GM21619 (cell line): ENCODE results near the gene EIF3K.

Source experiments
- ATAC-seq: cut with Tn5 transposase; IDR thresholded peaks from one replicate; pipeline ENCODE4 v1.9.1; 2021; ENCODE audit not compliant: unreplicated experiment

The EIF3K gene

DNA sequence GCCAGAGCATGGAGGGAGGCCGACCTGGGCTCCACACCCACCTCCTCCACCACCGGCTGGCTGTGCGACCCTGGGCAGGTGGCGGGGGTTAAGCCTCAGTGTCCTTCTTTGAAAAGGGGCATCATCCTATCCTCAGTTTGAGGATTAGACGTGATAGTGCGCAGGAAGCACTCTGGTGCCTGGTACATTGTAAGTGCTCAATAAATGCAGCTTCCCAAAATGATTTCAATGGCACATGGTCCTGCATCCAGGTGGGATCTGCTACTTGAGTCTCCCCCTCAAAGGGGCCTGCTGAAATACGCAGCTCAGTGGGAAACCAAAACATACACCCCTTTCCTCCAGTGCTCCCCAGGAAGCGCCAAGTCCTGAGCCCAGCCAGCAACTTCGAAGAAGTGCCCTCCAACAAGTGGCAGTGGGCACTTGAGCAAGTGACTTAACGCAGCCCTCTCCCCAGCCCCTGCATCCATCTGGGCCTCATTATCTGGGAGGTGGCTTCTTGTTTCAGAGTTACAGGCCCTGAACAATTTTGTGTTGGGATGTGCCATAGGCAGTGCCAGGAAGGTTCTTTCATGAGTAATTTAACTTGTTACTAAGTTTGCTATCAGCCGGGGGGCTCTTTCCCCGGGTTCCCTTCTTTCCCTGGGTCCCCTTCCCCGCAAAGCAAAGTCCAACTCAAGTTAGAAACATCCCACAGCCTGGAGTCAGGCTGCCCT is 46.4 kb downstream of the EIF3K start:
- ATAC-seq: no peak

GRCh38 chr19:38665950-38666662 is 47.1 kb downstream of the EIF3K start:
- no peak for ATAC-seq

GRCh38 chr19:38666663-38667511 is 47.9 kb downstream of the EIF3K start:
- no peak for ATAC-seq

GRCh38 chr19:38667661-38668171 is 48.7 kb downstream of the EIF3K start:
- ATAC-seq: no peak

- ATAC-seq: no peak
These were observed 50.6 kb downstream of the EIF3K start for GRCh38 chr19:38669552-38669951.

DNA sequence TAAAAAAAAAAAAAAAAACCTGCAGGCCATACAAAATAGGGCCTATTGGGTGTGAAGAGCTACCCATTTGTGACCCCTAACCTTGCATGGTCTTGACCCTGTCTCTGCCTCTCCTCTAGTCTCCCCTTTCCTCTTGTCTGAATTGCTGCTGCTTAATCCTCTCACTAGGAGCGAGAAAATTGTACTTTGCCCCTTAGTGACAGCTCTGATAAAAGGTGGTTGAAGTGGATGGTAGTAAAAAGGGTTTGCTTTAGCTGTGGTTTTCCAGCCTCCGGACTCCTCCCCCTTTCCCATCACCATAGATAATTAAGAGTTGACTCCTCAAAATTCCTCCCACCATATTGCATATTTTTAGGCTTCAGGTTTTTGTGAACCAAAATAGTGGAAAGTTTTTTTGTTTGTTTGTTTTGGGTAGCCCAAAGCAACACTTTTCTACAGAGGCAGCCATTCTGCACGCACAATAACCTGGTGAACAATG is 52.0 kb downstream of the EIF3K start:
- ATAC-seq: no peak

GRCh38 chr19:38671654-38672053 is 52.7 kb downstream of the EIF3K start:
- no peak for ATAC-seq

GRCh38 chr19:38673030-38673429 is 54.0 kb downstream of the EIF3K start:
- no peak for ATAC-seq

DNA sequence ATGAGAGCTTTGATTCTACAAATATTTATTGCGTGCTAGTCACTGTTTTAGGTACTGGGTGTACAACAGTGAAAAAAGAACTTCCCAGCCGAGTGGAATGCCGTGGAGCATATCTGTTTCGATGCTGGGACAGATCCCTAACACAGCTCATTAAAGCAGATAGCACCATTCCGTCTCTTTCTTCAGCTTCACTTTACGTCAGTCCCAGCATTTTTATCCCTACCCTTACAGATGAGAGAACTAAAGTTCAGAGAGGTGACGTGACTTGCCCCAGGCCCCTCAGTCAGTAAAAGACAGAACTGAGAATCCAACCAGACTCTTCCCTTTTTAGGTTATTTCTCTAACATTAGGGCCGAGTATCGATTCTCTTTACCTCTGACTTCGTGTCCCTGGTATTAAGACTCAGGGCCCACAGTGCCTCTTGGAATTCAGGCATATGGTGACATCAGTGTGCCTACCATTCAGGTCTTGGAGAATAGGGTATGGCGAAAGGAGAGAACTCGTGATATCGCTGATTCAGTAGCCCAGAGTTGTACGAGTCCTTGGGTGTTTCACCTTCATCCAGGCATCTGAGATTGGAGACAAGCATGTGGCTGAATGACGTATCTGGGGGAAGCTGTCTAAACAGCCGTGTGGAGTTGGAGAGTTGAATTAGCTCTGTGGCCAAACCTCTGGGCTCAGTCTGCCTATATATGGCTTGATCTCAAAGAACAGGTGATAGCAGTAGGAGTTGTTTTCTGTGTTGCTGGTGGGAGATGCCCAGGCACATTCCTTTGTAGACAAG is 55.6 kb downstream of the EIF3K start:
- no peak for ATAC-seq

DNA sequence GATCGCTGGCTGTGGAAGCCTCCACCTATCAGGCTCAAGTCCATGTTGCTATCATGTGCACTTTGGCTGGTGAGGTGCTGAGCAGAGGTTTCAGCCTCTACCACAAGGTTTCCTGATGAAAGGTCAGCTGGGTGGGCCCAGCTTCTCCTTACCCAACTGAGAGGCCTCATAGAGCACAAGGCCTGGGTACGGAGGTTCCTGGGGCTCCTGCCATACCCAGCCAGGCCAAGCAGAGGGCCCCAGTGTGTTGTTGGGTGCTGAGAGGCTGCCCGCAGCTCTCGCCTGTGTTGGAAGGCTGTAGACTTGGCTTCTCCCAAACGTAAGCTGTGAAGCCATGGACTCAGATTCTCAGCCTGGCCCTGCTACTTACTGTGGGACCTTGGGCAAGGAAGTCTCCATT is 56.6 kb downstream of the EIF3K start:
- ATAC-seq: no peak

GRCh38 chr19:38676023-38676877 is 57.3 kb downstream of the EIF3K start:
- ATAC-seq: no peak

DNA sequence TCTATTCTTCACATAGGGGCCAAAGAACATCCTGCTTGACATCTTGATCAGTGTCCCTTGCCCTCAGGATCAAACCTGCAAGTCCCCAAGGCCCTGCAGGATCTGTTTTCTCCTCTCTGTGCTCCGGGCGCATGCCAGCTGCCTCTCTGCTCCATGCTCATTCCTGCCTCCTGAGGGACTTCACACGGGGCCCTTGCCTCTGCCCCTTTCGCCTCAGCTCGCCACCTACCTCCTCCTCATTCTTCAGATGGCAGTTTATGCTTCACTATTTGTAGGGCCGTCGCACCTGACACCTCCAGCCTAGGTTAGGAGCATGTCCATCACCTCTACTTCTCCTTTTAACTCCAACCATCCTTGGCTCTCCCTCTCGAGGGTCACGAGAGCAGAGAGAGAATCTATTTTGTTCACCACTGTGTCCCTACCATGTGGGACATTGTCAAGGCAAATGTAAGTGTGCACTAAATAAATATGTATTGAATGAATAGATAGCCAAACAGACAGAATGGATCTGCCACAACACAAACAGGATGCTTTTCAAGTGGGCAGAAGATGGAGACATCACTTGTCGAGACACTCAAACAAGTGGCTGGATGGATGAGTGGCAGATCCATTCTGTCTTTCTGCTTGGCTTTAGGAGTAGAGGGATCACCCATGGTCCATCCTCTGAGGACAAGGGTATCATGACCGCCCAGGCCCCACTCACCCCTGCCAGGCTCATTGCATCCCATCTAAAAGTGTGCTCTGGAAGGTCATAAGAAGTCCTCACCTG is 58.1 kb downstream of the EIF3K start:
- no peak for ATAC-seq

DNA sequence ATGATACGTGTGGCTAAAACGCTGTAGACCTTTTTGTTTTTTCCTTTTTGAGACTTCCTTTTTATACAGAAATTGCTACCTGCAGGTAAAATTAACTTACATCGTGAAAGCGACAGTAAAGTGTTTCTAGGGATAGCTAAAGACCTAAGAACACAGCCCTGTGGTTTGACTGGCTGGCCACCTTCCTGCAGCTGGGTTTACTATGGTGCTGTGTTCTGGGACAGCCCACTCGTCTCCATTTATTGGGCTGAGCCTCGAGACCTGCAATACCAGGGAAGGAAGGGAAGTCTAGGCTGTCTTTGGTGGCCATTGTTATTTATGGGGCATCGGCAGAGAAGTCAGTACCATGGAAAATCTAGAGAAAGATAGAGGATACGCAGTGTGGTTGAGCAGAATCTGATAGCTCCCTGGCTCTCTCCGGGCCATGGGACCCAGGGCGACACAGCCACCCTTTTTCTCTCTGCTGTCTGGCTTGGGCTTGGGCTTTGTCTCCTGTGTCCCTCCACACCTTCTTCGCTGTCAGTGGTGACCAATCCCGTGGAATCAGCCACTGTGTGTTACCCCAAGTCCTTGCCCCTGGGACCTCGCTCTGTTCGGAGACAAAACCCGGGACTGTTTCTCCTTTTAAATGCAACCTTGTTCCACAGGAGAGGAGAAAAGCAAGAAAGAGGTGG is 59.4 kb downstream of the EIF3K start:
- no peak for ATAC-seq

GRCh38 chr19:38678891-38679494 is 60.0 kb downstream of the EIF3K start:
- ATAC-seq: no peak

GRCh38 chr19:38679839-38680238 is 60.9 kb downstream of the EIF3K start:
- ATAC-seq: no peak

DNA sequence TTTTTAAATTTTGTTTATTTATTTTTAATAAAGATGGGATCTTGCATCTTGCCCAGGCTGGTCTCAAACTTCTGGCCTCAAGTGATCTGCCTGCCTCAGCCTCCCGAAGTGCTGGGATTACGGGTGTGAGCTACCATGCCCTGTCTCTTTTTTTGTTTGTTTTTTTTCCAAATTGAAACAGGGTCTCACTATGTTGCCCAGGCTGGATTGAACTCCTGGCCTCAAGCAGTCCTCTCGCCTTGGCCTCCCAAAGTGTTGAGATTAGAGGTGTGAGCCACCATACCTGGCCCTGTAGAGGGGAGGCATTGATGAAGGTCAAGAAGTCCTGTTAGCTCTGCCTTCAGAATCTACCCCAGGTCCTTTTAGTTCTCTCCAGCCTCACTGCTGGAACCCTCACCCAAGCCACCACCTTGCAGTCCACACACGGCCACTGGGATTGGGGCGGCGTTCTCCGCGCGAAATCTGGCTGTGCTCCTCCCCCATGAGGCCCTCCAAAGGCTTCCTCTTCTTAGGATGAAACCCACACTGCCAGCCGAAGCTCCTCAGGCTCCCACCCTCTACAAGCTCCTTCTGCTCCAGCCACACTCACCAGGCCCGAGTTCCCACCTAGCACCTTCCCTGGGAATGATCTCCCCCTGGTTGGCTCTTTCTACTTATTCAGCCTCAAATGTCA is 63.3 kb downstream of the EIF3K start:
- ATAC-seq: no peak

DNA sequence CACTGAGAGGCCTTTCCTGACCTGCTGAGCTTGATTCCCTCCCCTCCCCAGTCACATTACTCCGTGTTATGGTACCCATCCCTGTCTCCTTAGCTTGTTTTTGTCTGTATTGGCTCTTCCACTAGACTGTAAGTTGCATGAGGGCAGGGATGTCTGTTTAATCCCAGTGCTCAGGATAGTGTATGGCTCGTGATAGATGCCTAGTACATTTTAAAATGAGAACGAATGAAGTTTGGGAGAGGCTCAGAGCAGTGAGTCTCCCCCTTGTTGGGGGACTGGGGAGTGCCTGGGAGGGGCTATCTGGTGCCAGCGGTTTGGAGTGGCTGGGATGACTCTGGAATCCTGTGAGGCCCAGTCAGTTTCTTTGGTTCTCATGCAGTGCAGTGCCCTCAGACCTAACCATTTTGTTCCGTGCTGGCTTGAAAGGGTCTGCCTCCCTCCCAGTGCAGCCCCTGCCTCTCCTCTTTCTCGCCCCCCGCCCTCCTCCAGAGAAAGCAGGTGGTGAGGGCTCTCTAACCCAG is 63.9 kb downstream of the EIF3K start:
- ATAC-seq: no peak
